Stimulated activated CD4-positive, alpha-beta T cell treated with anti-CD3 and anti-CD28 coated beads, Interleukin-12 subunit alpha, Interleukin-12 subunit beta, amount 100 ng/mL, for 48 hours (primary cell): Measurements from ENCODE around the gene POLG2.

Source experiments
- DNase-seq, 3 donors: peaks; one replicate each; pipeline ENCODE4 v3.0.0-alpha.2; 2020; ENCODE audit warnings: low read depth in 2 of 3, low spot score in 1 of 3

The POLG2 gene

DNA sequence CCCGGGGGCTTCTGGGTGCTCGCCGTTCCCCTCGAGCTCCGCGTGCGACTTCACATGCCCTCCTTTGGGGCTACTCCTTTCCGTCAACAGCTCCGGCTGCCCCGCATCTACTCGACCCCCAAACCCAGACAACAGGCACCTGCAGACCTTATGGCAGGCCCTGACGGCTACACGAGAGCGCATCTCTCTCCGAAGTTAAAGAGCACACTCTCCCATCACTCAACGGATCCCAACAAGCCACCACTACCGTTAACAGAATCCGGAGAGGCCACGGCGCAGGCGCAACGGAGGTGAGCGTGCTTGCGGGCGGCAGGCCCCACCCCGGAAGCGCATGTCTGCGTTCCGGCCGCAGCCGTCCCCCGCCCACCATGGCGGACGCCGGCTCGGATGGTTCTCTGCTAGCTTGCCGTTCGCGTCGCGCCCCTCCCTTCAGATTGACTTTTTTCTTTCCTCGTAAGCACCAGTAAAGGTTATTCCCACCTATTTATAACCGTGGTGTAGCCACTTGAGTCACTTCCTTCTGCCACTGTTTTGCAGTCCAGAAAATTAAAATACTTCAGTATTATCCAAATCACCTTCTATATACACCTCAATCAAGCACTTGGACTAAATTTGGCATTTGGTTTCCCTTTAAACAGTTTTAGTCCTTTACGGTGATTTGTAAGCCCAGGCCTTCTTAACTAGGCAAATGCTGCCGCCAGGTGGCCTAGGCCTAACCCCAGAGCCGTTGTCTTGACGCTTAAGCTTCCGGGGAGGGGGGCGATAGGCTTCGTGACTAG lies at the start of gene POLG2:
Gene POLG2, minus strand, starts transcription at position 269 of the 779 bp plus-strand sequence. Its CDS starts 86 bp downstream, at position 183.
- DNase-seq = peak; percentile 89 to 94 (median 92)

DNA sequence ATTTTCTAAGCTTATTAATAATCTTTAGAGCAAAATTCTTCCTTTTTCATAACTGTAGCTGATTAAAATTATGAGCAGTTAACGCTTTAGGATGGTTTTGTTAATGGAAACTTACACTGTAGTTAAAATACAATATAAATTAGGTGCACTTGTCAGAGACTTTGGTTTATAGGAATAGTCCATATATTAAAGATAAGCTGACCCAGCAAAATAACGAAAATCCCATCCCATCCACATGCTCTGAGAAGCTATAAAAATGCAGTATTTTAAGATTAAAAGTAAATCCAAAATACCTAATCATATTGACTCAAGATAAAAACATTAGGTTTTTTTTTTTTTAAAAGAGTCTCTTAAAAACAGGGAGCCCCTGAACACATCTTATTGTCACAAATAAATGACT lies 47.9 kb upstream of the POLG2 start:
- no peak for DNase-seq

DNA sequence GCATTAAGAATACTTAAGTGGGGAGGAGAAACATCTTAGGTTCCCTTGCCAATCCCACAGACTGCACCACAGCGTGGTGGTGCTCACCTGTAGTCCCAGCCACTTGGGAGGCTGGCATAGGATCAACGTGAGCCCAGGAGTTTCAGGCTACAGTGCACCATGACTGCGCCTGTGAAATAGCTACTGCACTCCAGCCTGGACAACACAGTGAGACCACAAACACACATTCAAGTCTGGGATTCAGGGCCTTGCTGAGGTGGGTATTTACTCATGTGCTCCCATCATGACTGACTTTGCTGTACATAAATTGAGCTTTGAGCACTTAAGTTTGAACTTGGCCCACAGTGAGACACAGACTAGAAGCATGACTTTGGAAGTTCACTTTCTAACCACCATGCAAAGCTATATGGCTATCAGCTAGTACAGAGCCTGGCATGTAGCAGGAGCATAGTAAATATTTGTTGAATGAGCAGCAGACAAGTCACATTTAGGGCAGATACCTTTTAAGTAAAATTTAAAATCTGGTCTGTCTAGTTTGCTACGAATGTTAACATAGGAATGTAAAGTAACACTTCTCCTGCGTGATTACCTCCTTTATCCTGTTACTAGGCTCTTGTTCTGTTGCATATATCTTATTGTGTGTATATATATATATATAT lies 43.4 kb upstream of the POLG2 start:
- no peak for DNase-seq

DNA sequence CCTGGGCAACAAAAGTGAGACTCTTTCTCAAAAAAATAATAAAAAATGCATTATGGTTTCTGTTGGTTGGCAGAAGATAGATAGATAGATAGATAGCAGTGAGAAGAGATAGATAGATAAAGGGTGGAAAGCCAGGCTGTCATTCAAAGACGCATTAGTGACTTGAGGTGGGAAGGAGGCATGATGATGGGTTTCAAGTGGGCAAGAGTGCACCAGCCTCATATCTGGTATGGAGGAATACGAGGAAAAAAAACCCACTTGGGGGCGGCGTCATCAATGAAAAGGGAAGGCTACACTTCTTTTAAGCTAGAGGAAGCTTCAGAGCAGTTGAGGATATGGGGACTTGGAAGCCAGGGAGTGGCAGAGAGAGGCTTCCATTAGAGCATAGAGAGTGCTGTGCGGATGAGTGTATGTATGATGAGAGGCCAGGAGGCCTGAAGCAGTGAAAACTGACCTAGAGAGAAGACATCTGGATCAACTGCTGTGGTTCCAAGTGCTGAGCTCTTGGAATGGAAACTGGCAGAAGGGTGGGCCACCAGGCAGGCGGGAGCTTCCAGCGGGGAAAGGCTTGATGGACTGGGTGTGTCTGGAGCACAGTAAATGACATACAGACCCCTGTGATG lies 41.8 kb upstream of the POLG2 start:
- no peak for DNase-seq

DNA sequence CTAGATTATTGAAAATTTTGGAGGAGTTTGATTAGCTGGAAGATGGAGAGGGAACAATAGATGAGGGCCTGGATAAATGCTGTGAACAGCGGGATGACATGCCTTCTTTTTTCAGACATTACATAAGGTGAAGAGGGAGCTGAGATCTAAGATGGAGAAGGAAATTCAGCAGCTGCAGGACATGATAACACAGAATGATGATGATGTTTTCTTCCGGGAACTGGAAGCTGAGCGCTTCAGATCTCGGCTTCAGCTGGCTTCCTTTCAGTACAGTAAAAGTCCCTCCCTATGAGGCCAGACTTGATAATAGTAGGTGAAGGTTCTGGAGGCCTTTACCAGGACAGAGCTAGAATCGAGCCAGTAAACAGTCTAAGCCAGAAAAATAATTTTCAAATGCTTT lies 40.6 kb upstream of the POLG2 start:
- no peak for DNase-seq

DNA sequence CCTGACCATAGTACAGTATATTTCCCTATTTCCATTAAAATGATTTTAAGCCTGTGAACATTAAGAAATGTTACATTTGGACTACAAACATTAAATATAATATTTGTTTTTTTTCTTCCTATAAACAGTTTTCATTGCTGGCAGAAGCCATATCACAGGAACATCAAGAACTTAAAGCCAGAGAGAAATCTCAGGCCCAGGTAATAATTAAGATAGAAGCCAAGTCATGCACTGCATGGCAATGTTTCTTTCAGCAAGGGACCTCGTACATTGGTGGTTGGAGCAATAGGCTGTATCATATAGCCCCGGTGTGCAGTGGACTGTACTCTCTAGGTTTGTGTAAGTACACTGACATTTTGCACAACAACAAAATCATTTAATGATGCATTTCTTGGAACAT lies 40.1 kb upstream of the POLG2 start:
- no peak for DNase-seq

DNA sequence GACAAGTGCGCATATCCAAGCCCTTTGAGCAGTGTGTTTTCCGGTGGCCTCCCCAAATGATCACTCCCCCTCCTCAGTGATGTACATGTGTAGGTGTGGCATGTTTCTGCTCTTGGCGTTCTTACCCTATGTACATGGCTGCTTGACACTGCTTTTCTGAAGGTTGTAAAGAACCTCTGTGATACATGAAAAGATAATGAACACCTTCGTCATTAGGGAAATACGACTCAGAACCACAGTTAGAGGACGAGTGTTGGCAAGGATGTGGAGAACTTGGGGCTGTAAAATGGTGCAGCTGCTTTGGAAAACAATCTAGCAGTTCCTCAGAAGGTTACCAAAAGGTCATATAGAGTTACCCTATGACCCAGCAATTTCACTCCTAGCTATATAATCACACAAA lies 38.5 kb upstream of the POLG2 start:
- DNase-seq = no peak

DNA sequence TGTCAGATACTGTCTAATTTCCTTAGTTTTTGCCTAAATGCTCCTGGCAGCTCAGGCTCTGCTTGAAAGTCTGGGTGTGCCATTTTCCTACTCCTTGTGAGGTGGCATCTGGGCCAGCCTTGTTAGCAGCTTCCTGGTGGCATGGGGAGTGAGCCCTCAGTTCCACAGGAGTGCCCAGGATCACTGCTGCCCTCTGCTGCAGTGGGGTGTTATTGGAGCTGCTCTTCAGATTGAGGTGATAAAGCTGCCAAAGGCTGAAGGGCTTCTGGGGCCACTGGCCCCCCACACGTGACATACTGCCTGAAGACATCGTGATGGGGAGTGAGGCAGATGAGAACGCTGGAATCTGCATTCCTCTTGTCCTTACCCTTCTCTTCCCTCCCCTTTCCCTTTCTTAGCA lies 37.3 kb upstream of the POLG2 start:
- peak in 1 of 3 donors; percentile 3 for DNase-seq

DNA sequence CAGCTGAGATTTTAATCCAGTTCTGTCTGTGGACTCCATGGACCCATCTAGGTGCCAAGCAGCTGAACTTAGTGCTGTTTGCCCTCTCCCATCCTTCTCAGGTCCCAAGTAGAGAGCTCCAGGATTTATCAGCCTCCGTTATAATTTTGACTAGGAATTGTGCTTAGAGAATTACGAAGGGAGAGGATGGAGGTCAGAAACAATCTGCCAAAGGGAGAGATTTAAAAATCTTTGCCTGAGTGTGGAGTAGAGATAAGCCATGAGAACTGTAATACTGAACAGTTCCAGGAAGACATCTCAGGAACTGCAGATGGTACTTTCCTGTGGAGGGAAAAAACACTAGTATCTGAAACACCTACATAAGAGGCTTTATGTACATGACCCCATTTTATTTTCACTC lies 36.9 kb upstream of the POLG2 start:
- DNase-seq = no peak

DNA sequence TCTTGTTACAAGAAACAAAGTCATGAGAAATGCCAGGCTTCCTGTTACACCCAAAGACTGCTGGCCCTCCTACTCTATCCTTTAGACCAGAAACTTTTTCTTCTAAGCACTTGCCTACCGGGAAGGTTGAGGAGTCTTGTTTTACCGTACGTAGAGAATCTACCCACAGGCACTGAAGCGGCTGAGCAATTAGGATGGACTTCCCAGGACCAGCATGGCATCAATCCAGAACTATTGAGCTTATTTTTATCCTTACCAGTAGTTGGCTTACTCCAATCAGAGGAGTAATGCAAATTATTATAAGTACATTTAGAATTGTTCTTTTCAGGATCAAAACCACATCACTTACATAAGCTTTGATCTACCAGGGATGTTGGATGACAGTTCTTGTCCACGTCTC lies 35.6 kb upstream of the POLG2 start:
- no peak for DNase-seq

DNA sequence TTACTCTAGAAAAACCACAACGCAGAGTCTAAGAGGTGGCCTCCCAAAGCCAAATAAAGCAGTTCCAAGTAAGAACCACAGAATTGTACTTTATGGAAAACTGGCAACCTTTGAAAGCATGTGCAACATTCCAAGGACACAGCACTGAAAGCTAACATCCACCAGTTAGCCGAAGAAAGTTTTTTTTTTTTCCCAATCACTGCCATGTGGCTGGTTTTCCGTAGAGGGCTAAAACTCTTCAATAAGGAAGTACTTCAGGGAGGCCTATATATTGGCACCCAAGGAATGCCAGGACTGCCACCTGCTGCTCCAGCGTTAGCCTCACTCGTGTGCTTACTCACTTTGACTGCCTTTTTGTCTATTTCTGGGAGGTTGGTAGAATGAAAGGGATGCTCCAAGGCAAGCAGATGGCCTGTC lies 35.1 kb upstream of the POLG2 start:
- no peak for DNase-seq

DNA sequence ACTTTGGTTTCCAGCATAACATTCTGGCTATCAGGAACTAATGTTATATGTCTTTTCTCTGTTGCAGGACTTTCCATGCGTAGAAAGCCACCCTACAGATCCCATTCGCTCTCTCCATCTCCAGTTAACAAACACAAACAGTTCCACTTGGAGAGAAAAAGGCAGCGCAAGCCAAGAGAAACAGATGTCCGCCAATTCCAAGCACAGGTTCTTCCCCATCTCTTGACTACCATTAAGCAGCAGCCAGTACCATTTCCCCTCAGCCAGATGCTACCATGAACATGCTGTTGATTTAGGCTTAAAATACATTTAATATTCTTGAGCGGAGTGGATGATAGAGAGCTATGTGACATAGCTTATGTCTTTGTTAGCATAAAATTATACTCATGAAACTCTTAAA lies 32.4 kb upstream of the POLG2 start:
- DNase-seq = no peak

DNA sequence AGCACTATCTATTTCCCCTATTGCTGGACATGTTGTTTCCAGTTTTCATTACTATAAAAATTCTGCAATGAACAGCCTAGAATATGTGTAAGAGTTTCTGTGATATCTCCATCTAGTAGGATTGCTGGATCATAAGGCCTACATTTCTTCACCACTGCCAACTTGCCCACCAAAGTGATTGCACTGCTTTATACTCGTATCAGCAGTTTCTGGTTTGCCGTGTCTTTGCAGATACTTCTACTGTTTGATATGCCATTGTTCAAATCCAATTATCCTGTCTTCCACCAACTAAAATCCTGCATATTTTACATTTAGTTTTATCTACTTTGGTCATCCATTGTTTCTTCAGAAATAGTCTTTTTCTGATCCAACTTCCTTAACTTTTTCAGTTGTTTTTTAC lies 31.1 kb upstream of the POLG2 start:
- no peak for DNase-seq

DNA sequence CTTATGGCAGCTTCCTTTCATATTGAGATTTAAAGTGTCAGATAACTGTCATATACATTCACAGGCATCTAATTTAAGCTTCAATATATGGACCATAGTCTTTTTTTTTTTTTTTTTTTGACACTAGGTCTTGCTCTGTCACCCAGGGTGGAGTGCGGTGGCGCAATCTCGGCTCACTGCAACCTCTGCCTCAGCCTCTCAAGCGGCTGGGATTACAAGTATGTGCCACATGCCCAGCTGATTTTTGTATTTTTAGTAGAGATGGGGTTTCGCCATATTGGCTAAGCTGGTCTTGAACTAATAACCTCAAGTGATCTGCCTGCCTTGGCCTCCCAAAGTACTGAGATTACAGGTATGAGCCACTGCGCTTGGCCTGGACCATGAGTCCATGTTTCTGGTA lies 23.5 kb upstream of the POLG2 start:
- DNase-seq = no peak

DNA sequence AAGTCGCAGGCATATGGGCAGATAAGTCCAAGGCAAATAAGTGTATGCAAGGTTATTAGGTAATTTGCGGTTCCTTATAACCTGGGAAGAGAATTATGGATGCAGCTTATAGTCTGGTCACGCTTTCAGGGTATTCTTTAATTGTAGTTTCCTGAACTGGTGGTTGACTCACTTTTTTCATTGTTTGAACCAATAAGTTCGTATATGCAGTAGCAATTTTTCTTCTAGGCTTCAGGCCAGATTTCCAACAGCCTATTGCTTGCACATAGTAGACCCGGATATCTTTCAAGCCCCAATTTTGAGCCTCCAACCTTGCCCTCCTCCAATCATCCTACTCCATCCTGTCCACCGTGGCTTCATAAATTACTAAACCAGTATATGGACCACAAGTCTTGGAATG lies 22.7 kb upstream of the POLG2 start:
- no peak for DNase-seq

DNA sequence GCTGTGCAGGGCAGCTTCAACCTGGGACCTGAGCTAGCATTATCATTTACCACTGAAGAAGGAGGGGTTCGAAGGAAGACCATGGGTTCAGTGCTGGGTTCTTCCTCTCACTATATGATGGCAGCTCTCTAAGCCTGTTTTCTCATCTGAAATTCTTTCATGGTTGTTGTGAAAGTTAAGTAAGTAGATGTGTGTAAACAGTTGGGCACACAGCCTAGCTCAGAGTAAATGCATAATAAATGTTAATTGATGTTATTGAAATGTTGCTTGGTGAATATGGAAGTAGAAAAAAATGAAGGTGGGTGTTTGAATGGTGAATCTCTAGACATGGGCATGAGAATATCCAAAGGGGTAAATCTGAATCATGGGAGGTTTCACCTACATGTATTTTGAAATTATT lies 19.0 kb upstream of the POLG2 start:
- DNase-seq = no peak

DNA sequence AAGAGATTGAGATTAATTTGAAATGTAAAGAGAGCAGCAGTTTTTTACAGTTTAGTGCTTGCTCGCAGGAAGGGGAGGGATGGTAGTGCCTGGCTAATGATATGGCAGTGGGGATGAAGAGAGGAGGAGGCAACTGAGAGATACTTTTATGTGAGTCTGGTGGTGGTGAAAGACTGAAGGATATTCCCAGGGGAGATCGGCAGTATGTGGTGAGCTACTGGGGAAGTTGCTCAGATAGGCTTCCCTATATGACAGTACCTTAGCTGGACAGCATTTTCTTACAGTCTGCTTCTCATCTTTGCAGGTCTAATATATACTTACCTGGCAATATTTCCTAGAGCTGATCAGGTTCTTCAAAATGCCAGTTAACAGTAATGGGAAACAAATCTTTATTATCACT lies 18.6 kb upstream of the POLG2 start:
- no peak for DNase-seq

DNA sequence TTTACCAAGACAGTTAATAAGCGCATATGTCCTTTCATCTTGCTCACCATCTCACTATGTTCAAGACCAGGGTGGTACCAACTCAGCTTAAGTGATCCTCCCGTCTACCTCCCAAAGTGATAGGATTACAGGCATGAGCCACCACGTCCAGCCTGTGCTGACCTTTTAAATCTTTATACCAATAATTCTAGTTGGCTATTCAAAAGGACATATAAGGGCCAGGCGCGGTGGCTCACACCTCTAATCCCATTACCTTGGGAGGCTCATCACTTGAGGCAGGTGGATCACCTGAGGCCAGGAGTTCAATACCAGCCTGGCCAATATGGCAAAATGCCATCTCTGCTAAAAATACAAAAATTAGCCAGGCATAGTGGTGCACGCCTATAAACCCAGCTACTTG lies 12.3 kb upstream of the POLG2 start:
- no peak for DNase-seq

DNA sequence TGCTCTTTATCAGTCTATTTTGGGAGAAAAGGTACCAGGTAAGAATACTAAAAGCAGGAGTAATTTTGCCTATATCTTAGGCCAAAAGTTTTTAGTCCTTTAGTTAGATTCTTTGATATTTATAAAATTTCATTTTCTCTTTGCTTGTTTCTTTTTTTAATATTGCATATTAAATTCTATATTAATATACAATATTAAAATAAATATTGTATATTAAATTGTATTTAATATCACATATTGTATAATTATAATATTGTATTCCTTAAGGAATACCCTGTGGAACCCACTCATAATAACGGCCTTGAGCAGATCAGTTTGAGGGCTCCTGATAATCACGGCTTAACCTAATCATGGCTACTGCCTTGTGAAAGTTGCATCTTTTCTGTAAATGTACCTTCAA lies 11.8 kb upstream of the POLG2 start:
- DNase-seq = no peak

DNA sequence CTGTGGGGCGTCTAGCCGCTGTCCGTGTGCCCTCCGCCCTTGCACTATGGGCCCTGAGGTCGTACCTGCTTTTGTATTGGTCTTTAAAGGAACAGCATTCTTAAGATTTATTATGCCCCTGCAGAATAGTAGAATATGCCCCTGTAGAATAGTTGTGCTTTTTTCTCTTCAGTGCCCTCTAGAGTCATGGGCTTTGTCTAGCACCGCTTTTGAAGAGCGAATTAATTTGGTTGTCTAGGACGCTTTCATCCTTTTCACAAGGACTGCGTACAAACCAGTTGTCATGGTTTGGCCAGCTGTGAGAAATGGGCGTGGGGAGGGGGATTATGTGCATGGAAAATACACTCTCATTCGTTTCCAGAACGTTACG lies 10.5 kb upstream of the POLG2 start:
- peak; percentile 18 to 24 (median 22) for DNase-seq

DNA sequence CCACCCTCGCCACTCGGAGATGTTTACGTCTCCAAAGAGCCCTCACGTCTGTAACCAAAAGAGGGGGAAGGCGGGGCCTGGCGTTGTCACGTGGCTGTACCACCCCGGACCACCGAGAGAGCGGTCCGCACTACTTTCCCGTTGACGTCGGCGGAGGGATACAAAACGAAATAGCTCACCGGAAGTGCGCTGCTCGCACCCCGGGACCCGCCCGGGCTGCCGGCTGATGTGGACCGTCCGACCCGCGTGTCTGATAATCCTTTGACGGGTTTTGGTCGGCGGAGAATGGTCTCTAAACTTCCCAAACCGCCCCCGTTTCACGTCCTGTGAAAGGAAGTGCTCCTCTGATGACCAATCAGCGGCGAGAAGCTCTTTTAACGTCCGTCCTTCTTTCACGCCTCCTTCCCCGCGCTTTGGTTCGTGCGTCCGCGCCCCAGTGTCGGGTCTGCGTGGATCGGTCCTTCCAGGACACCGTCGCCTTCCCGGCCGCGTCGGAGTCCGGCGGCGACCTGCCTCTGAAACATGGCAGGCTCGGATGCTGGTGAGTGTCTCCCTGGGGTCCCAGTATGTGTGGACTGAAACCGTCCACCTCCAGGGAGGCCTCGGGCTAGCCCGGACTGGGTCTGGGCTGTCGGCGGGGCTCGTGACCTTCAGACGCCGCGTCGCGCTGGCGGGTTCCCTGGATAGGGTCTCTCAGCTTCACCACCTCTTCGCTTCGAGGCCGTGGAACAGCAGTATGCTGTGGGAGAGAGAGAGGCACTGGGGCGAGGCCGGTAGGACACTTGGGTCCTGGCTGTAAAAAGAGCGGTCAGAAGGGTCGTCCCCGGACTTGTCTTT lies 9.9 kb upstream of the POLG2 start, which contains the start of gene CEP95:
Gene CEP95, plus strand, starts transcription at position 402 of the 837 bp plus-strand sequence. Its CDS starts 121 bp downstream, at position 523.
- peak; percentile 92 to 94 (median 93) for DNase-seq
